Activated CD8-positive, alpha-beta memory T cell treated with anti-CD3 and anti-CD28 coated beads, Interleukin-2, amount 50 U/mL, for 24 hours (primary cell): Measurements from ENCODE around the gene HOXB5.
A peak's percentile ranks its signal among the peaks of the same experiment; 100 is the strongest.

Source experiments
- DNase-seq: peaks from one replicate; pipeline ENCODE4 v3.0.0-alpha.2; 2020; ENCODE audit errors: extremely low read depth

HOXB5 gene

DNA sequence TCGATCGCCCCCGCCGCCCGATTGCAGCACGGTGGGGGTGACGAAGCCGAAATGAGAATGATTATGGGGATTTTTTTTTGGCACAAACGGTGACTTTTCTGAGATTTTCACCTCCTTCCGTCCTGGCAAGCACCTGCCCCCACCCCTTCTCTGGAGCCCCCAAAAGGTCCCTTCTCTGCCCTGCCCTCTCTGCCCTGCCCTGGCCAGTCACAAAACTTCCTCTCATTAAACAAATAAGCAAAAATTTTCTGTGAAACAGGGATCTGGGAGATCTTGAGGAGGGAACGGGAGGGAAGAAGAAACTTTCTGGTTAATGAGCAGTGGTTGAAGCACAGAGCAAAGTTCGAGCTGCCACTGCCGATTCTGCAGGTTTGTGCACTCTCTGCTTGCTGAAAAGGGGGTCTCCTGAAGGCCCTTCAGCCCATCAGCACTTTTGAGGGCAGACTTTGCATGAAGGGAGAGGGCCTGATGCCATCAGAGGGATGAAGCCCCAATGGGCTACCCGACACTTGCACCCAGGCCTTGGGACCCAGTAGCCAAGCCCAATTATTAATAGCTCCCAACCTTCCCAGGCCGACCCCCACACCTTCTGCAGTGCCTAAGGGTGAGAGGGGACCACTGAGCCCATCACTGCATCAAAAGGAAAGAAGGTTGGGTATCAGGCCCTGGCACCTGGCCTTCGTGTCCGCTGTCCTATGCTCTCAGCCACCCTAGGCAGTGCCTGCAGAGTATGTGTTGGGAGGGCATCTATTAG lies 22.6 kb upstream of the HOXB5 start:
- no peak for DNase-seq

DNA sequence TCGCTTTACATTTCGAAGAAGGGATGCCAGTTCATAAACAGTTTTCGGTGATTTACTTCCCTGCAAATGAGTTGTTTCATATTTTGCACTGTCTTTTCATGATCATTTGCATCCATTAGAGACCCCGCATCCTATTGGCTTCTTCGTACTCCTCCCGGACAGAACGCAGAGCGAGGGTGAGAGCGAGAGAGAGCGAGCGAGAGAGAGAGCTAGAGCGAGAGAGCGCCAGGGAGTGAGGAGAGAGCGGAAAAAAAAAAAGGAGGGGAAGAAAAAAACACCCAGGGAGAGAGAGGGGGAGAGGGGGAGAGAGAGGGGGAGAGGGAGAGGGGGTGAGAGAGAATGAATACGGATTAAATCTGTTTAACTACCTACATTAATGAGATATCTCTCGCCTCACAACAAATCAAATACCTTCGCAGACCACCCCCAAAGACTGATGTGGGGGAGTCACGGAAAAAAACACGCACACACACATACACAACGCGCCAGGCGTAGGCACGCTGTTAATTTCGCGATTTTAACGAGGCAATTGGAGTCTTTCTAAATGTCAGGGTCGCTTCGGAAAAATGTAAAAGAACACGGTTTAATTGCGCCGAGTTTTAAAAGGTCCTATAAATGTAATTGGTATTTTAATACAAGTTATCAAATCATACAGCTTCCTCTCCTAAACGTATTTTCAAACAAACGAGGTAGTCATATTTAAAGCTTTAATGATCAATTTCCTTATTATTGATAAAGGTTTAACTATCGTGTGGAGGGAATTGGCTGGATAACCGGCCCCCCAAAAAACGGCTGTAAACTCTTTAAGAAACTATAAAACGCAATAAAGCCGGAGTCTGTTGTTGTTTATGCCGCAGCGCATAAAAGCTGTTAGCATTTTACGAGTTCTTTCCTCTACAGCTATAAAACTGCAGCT lies 21.7 kb upstream of the HOXB5 start, which contains the start of gene HOXB8:
Gene HOXB8, minus strand, starts transcription at position 246 of the 916 bp plus-strand sequence. CDS start 588 bp downstream, outside the sequence.
- no peak for DNase-seq

DNA sequence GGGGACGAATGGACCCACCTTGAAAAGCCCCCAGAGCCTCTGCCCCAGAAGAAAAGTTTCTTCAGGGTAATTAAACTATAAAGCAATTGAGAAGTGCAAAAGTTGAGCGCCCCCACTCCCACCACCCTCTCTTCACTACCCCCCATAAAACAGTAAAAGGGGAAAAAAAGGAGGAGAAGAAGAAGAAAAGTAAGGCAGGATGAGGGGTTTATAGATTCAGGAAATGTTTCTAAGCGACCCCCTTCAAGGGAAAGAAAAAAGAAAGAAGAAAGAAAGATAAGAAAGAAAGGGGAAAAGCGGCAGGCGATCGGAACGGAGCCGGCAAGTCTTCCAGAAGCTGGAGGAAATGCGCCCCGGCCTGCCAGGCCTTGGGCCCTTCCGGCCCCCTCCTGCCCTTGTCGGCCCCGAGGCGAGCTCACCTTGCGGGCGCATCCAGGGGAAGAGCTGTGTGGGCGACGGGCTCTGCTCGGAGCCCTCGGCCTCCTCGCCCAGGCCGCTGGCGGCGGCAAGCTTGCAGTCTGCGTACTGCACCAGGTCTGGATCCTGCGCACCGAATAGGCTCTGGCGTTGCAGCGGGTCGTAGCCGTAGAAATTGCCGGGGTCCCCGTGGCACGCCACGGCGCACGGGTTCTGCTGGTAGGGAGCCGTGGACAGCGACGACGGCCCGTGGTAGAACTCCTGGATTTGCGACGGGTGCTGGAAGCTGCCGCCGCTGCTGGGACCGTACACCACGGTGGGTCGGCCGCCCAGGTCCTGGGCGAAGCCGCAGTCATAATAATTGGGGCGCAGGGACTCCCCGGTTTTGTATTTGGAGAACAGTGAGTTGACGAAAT lies 20.5 kb upstream of the HOXB5 start:
- DNase-seq: no peak

DNA sequence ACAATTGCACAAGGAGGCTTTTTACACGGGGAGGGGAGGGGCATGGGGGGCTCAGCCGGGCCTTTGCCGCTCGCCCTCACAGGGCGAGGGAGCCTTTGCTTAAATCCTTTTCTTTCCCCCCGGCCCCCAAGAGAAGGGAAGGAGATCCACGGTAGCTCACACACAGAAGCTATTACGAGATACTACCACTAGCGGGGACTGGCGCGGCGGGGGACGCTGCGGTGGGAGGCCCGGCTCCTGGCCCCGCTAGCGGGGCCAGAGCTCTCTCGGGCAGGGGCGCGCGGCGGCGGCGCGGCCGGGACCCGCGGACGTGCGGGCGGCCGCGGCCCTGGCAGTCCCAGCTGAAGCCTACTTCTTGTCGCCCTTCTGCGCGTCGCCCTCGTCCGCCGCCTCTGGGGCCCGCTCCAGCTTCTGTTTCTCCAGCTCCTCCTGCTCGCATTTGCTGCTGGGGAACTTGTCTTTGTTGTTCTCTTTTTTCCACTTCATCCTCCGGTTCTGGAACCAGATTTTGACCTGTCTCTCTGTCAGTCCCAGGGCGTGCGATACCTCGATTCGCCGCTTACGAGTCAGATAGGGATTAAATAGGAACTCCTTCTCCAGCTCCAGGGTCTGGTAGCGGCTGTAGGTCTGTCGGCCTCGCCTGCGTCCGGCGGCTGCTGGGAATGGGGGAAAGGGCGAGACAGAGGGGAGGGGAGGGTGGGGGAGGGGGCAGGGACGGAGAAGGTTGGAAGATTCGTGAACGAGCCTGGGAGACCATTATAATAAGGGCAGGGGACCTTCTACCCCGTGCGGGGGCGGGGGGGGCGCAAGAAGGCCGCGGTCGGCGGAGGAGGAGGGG lies 19.5 kb upstream of the HOXB5 start:
- no peak for DNase-seq

DNA sequence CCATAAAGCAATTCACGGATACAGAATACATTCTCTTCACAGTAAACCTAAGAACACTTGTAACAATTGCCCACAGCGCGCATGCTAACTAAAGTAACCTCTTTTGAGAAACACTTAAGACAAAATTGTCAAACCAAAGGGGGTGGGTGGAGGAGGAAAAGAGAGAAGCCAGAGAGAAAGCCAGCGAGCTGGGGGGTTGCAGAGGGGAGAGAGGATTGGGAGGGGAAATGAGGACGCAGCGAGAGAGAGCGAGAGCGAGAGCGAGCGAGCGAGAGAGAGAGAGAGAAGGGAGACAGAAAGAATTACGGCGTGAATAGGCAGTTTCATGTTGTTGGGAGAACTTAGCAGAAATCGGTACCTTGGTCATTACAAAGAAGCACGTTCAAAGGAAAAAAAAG lies 18.9 kb upstream of the HOXB5 start:
- DNase-seq: no peak

DNA sequence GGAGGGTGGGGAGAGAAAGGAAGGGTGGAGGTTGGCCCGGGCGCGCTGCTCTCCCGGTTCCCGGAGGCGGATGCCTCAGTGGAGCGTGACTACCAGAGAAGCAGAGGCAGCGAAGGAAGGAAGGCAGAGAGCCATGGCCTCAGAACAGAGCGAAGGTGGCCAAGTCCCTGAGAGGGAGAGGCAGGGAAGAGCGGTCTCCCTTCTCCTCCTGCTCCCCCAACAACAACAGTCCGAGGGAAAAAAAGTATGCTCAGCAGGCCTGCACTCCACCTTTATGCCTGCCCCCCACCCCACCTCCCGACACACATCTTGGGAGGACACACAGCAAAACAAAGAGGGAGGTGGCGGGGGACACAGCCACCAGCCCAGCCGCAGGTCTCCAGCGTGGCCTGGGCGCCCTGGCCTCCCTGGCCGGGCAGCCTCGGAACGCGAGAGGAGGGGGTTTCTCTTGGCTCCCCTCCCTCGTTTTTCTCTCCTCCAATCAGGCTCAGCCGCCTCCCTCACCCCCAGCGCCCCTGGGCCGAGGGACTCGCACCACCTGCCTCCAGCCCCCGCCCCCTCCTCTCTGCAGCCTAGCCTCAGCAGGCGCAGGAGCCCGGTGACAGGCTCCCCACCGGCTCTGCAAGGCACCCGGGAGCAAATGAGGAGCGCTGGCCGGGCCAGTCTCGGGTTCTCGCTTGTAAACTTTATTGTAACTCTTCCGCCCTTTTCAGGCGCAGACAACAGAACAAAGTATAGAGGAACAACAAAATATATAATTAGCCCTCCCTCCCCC lies 18.3 kb upstream of the HOXB5 start:
- no peak for DNase-seq

DNA sequence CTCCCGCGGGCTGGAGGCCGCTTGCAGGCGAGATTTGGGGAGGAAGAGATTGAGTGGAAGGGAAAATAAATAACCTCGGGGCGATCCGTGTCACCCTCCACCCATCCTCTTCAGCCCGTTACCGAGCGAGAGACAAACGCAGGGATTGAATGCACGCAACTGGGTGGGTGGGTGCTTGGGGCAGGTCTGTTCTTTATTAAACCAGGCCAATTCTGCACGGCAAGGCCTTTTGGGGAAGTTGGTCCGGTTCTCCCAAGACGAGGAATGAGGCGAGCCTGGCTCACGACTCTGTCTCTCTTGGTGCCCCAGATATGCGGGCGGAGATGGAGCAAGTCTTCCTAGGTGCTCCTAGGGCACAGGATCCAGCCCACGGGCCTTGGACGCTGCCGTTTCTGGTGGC lies 17.6 kb upstream of the HOXB5 start:
- no peak for DNase-seq

DNA sequence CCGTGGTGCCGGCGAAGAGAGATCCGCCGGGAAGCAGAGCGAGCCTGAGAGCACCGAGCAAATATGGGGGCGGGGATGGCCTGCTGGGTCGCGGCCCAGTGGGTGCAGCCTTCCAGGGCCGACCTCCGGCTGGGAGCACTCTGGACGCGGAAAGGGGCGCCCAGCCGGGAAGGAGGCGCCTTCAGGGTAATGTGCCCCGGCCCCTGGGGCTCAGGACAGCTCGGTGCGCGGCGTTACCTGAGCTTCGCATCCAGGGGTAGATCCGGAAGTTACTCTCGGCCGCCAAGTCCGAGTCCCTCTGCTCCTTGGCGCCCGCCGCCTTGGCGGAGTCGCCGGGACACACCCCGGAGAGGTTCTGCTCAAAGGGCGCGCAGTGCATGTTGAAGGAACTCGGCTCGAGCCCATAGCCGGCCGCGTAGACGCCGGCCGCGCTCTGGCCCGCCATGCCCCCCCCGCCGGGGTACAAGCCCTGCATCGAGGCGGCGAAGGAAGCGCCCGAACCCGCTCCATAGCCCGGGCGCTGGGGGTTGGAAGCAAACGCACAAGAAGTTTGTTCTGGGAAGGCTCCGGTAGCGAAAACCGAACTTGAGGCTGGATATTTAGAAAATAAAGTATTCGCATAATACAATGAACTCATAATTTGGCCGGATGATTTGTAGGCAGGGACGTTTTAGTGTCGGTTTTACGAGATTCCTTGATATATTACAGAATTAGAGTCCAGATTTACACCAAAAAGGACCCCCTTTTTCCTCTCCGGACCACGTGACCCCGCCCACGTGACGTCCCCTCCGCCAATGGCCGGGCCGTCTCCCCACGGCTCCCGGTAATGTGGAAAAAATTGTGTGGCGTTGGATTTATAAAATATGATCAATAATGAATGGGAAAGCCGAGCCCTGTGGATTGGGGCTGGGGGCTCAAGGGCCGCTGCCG lies 17.0 kb upstream of the HOXB5 start, which contains the start of gene HOXB7:
Gene HOXB7, minus strand, starts transcription at position 736 of the 930 bp plus-strand sequence. Its CDS starts 99 bp downstream, at position 637.
- peak; percentile 44 for DNase-seq

DNA sequence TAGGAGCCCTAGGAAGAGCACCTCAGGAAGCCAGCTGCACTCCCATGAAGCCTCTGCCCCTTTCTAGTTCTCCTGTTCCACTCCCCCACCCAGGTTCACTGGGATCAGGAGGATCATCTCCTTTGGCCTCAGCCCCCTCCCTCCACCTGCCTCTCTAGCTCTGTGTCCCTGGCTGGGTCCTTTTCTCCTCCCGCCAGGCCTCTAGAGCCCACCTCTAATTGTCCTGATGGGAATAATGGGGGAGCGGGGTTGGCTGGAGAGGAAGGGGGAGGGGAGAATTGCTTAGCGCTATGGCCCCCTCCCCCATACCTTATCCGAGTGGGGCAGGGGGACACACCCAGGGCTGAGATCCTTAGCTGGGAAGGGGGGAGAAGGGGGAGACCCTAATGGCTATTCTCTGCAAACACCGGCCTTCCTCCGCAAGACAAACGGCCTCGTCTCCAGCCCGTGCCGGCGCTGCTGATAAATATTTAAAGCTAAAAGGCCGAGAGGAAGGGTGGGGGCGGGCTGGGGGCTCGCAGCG lies 16.2 kb upstream of the HOXB5 start:
- DNase-seq: no peak

DNA sequence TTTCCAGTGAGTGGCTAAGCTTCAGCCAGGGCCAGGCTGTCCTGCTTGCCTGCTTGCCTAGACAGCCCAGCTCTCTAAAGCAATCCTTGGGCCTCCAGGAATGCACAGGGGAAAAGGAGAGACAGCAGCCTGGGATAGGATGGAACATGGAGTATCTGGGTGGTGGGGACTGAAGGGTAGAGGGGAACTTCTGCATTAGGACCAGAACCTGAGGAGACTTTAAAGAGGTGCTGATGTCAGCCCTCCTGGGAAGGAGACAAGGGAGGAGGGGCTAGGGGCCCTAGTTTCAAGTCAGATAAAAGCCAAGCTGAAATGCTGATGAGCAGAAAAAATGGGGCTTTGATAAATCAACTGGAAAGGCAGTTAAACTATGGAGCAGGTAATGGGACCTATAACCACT lies 15.5 kb upstream of the HOXB5 start:
- no peak for DNase-seq

DNA sequence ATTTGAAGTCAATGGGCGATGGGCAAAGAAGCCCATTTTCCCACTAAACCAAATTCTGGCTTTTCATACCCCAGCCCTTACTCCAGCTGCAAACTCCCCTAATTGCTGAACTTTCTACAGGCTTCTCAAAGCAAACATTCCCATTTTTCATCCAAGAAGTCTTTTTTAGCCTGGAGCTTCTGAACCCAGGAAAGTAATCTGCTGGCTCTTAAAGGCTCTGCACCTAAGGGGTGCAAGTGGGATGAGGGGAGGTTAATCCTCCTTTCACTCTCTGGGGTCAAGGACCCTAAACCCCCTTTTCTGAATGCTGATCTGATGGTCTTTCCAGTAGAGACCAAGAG lies 14.9 kb upstream of the HOXB5 start:
- DNase-seq: no peak

DNA sequence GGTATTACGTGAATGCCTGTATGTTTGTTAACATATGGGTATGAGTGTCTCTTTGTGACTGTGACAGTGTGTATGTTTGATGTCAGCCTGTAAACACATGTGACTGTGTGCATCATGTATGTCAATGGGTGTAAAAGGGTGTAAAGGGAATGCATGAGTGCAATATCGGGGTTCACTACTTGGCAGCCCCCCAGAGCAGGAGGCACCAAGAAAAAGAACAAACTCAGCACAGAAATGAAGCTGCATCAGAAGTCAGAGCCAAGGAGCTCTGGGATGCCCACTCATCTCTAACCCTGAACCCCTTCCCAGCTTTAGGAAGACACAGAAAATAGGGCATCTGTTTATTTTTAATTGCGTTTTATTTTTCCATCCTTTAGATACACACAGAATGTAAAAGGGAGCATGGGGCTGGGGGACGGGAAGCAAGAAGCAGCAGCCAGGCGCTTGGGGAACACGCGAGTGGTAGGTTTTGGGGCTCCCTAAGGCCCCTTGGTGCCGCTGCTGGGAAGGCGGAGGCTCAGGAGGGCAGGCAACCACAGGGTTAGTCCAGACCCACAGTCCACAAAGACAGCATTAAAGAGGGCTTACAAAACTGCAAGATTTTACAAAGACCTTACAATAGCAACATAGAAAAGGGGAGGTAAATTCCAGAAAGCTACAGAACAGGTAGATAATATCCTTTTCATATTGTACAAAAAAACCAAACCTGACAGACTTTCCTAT lies 13.5 kb upstream of the HOXB5 start:
- no peak for DNase-seq

DNA sequence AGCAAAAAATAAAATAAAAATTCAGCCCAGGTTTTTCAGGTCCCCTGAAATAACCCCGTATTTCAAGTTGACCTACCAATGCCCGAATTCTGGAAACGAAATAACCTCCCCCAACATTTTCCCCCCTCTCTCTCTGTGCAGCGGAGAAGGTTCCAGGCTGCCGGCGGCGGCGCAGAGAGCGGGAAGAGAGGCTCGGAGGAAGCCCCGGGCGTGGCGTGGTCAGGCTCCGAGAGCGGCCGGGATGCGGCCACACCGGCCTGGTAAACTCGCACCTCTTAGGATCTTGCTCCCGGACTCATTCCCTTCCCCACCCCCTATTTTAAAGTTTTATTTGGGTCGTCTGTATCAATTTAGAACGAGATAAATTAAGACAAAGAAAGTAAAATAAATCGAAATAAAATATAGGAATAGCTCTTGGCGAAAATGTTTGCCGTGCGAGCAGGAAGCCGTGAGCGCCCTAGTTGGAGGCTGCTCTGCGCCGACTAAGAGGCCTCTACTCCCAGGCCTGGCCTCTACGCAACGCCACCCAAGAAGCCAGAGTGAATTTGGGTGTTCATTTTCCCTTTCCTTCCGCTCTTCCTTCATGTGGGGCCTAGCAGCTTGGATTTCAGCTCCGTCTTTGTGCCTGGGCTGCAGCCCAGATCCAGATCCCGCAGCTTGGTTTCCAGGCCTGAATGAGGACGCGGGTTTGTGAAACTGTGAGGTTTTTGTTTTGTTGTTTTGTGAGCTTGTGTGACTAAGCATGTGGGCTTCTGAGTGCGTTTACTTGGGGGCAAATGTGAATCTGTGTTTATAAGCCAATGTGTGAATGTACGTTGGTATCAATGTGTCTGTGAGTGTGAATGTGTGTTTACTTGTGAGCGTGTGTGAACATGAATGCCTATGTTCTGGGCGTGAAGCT lies 12.7 kb upstream of the HOXB5 start:
- no peak for DNase-seq

DNA sequence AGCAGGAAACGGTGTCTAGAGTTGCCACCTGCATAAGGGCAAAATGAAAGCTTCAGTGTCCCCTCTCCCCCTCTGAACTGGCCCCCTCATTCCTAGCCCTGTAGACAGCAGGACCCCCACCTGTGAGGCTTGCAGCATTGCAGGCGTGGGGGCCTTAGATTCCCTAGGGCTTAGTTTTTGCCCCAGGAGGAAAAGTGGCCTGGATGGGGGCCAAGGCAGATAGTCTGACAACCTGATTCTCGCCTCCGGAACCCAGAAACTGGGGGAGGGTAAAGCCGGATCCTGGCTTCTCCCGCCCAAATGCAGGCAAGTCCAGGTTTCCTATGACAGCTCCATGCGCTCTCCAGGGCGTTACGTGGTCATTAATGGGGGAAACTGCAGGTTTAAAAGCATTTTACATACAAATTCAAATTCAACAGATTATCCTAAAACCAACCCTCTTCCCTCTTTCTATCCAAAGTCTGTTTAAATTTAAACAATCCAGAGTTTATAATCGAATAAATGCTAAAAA lies 11.9 kb upstream of the HOXB5 start:
- DNase-seq: no peak

DNA sequence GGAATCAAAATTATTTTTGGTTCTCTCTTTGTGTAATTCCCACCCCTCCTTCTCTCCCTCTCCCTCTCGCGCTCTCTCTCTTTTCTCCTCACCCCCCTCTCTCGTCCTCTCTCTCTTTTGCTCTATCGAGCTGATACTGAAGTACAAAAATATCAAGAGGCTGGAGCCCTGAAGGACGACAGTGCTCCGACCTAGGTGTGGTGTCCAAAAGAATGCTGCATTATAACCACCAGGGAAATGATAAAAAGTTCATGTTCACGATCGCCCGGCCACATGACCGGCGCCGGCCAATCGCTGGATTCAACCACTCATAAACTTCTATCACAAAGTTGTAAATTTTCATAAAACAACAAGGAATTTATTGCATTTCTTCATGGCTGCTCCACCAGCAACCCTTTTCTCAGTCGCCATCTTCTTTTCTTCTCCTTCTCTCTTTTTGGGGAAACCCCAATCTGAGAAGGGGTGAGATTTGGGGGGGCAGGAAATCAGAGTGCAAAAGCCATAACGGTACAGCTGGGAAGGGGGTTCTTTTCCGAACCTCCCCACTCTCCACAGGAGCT lies 11.3 kb upstream of the HOXB5 start, which contains the start of gene HOXB6:
Gene HOXB6, minus strand, starts transcription at position 217 of the 560 bp plus-strand sequence. CDS start 6,836 bp downstream, outside the sequence.
- DNase-seq: no peak

DNA sequence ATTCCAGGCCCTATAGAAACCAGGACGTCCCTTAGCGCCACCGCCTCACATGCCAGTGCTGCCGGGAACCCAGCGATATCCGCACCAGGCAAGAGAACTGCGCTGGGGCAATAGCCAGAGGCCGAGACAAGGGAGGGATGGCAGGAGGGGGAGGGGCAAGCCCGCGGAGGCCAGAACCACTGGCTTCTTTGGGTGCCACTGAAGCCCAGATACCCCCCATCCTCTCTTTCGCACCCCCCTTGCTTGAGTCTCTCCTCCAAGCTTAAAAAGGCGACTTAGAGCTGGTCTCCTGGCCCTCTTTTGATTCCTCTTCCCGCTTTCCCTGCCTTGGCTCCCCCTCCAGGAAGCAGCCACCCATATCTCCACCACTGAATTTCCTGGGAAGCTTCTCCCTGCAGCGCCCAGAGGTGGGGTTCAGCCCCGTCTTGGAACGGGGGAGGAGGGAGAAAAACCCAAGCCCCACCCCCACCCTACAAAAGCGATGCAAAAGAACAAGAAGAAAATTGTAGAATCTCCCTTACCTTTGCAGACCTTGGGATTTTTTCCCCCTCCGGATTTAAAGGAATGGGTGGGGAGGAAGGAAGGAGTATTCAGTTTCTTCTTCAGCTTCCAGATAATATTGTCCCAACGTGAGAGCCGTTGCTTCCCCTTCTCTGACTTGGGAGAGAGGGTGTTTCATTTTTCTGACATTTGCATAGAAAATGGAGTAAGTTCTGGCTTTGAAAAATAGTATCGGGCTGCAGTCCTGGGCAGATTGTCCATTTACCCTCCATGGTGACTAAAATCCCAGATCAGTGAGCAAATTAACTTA lies 10.6 kb upstream of the HOXB5 start:
- DNase-seq: no peak
